Mesenchymal stem cell (in vitro differentiated cells and primary cell): ENCODE measurements around the gene LUC7L2.

ENCODE experiments used
- DNase-seq: peaks from one replicate; pipeline ENCODE4 v3.0.0-alpha.2; 2013
- H2AFZ ChIP-seq: one replicate; pipeline ENCODE4 v1.6.1; 2013; ENCODE audit warnings: low read depth, mild to moderate bottlenecking, control low read depth, inconsistent platforms, low read length, moderate library complexity
- H2AK5ac ChIP-seq: 2 replicates; pipeline ENCODE4 v1.6.1; 2013; ENCODE audit warnings: low read length, moderate library complexity, mild to moderate bottlenecking, inconsistent platforms; ENCODE audit not compliant: severe bottlenecking
- H2BK120ac ChIP-seq: one replicate; pipeline ENCODE4 v1.6.1; 2013; ENCODE audit warnings: low read depth, mild to moderate bottlenecking, inconsistent platforms, low read length, moderate library complexity
- H2BK12ac ChIP-seq, 2 experiments: one replicate each; pipeline ENCODE4 v1.6.1; 2013; ENCODE audit warnings: inconsistent platforms in 2 of 2, low read length in 2 of 2, mild to moderate bottlenecking in 2 of 2, moderate library complexity in 2 of 2, control low read depth in 1 of 2
- H2BK15ac ChIP-seq: one replicate; pipeline ENCODE4 v1.6.1; 2013; ENCODE audit warnings: mild to moderate bottlenecking, low read depth, inconsistent platforms; ENCODE audit not compliant: poor library complexity, severe bottlenecking
- H2BK5ac ChIP-seq: 2 replicates; pipeline ENCODE4 v1.6.1; 2013; ENCODE audit warnings: low read depth, mild to moderate bottlenecking, low read length, control low read depth, inconsistent platforms; ENCODE audit not compliant: poor library complexity, severe bottlenecking
- H3K14ac ChIP-seq, 2 experiments: one replicate each; pipeline ENCODE4 v1.6.1; 2013; ENCODE audit warnings: inconsistent platforms in 2 of 2, low read length in 2 of 2, control low read depth in 1 of 2, mild to moderate bottlenecking in 1 of 2, moderate library complexity in 1 of 2
- H3K18ac ChIP-seq, 2 experiments: one replicate each; pipeline ENCODE4 v1.6.1; 2013; ENCODE audit warnings: inconsistent platforms in 2 of 2, low read length in 2 of 2, control low read depth in 1 of 2, low read depth in 1 of 2, mild to moderate bottlenecking in 1 of 2
- H3K23ac ChIP-seq, 2 experiments: one replicate each; pipeline ENCODE4 v1.6.1; 2013; ENCODE audit warnings: inconsistent platforms in 2 of 2, low read length in 2 of 2, mild to moderate bottlenecking in 2 of 2, moderate library complexity in 2 of 2, control low read depth in 1 of 2
- H3K27ac ChIP-seq: 2 replicates; pipeline ENCODE4 v1.5.1; 2013; ENCODE audit warnings: mild to moderate bottlenecking, moderate library complexity, low read length, control low read depth, inconsistent platforms; ENCODE audit not compliant: poor library complexity, severe bottlenecking
- H3K27me3 ChIP-seq, 2 experiments: 2 replicates each; pipeline versions ENCODE4 v1.6.1 to v1.7.0; 2013; ENCODE audit warnings: low read length in 2 of 2, mild to moderate bottlenecking in 2 of 2, moderate library complexity in 2 of 2, control low read depth in 1 of 2, inconsistent platforms in 1 of 2; ENCODE audit not compliant: control insufficient read depth in 1 of 2, insufficient read depth in 1 of 2
- H3K36me3 ChIP-seq, 2 experiments: 2 replicates each; pipeline versions ENCODE4 v1.6.1 to v1.7.0; 2013; ENCODE audit warnings: low read length in 2 of 2, control low read depth in 1 of 2, inconsistent platforms in 1 of 2, low read depth in 1 of 2, mild to moderate bottlenecking in 1 of 2; ENCODE audit not compliant: insufficient read depth in 2 of 2, control insufficient read depth in 1 of 2
- H3K4ac ChIP-seq, 2 experiments: one replicate each; pipeline ENCODE4 v1.6.1; 2013; ENCODE audit warnings: inconsistent platforms in 2 of 2, low read length in 2 of 2, mild to moderate bottlenecking in 2 of 2, moderate library complexity in 2 of 2, control low read depth in 1 of 2, low read depth in 1 of 2
- H3K4me1 ChIP-seq: 2 replicates; pipeline ENCODE4 v1.6.1; 2013; ENCODE audit warnings: low read depth, low read length, control low read depth; ENCODE audit not compliant: control insufficient read depth, insufficient read depth
- H3K4me2 ChIP-seq: 2 replicates; pipeline ENCODE4 v1.6.1; 2013; ENCODE audit warnings: low read length, mild to moderate bottlenecking, inconsistent platforms; ENCODE audit not compliant: poor library complexity, severe bottlenecking
- H3K4me3 ChIP-seq, 2 experiments: 2 replicates each; pipeline versions ENCODE4 v1.5.1 to v1.7.0; 2013; ENCODE audit warnings: low read length in 2 of 2, mild to moderate bottlenecking in 2 of 2, control low read depth in 1 of 2, low read depth in 1 of 2; ENCODE audit not compliant: insufficient read depth in 1 of 2
- H3K79me1 ChIP-seq: replicated peaks from 2 replicates; pipeline ENCODE4 v1.6.1; 2013; ENCODE audit warnings: mild to moderate bottlenecking, control low read depth, low read length, inconsistent platforms; ENCODE audit not compliant: poor library complexity, severe bottlenecking
- H3K9ac ChIP-seq: 2 replicates; pipeline ENCODE4 v1.7.0; 2013; ENCODE audit warnings: mild to moderate bottlenecking, low read length, moderate library complexity
- H3K9me3 ChIP-seq: 2 replicates; pipeline ENCODE4 v1.7.0; 2013; ENCODE audit warnings: mild to moderate bottlenecking, low read length; ENCODE audit not compliant: control insufficient read depth
- H4K8ac ChIP-seq: one replicate; pipeline ENCODE4 v1.6.1; 2013; ENCODE audit warnings: inconsistent platforms, mild to moderate bottlenecking, low read length, moderate library complexity
- H4K91ac ChIP-seq: one replicate; pipeline ENCODE4 v1.6.1; 2013; ENCODE audit warnings: mild to moderate bottlenecking, low read length, inconsistent platforms
- WGBS: methylation state at CpG from one replicate; pipeline ENCODE4 v1.1.7; 2013; ENCODE audit warnings: mixed read lengths; 5-methylcytosine and 5-hydroxymethylcytosine counted together

The LUC7L2 gene

GRCh38 chr7:139365336-139365735 is 5.6 kb downstream of the LUC7L2 start:
- Histone ChIP-seq H3K27me3 (no peaks in the 10 kb centered on the region), H4K91ac (no peak overlapping the region), H3K9me3 (no peaks in the 10 kb centered on the region), H2BK15ac (no peak overlapping the region), H3K27ac (no peak overlapping the region), H4K8ac (no peak overlapping the region), H3K23ac (no peak overlapping the region), H3K36me3 (peaks cover 3 to 42% of the 10 kb centered on the region in 2 experiments), H3K4me3 (no peak overlapping the region), H3K9ac (no peak overlapping the region), H3K18ac (no peak overlapping the region), H3K4me2 (no peak overlapping the region), H3K4me1 (peaks cover 3% of the 10 kb centered on the region), H2BK5ac (no peak overlapping the region), H2BK120ac (no peak overlapping the region), H2AK5ac (no peak overlapping the region), H3K14ac (no peak overlapping the region), H3K4ac (no peak overlapping the region), H2AFZ (no peak overlapping the region), H3K79me1 (no peaks in the 10 kb centered on the region), H2BK12ac (no peak overlapping the region)
- no peak for DNase-seq
- WGBS, result 95% methylated on average over 2 of the region's 2 CpGs

DNA sequence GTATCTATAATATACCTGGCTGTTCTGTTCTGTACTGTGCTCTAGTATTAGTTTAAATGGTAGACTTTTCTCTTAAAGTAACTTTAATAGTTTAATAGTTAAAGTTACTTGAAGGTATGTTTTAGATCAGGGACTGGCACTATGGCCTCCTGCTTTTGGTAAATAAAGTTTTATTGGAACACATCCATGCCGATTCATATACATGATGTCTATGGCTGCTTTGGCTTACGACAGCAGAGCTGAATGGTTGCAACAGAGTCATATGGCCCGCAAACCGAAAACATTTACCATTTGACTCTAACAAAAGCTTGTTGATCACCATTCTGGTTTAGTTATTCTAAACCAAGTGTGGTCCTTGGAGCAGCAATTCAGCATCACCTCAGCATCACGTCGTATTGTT is 6.7 kb downstream of the LUC7L2 start:
- WGBS, result 97% methylated on average over 6 of the region's 6 CpGs
- Histone ChIP-seq H4K91ac (no peak overlapping the region), H3K23ac (no peak overlapping the region), H3K27me3 (no peaks in the 10 kb centered on the region), H2BK12ac (no peak overlapping the region), H2BK120ac (no peak overlapping the region), H4K8ac (no peak overlapping the region), H3K18ac (no peak overlapping the region), H3K27ac (no peak overlapping the region), H3K36me3 (peaks cover 3 to 48% of the 10 kb centered on the region in 2 experiments), H3K4me3 (no peak overlapping the region), H2BK15ac (no peak overlapping the region), H2AK5ac (no peak overlapping the region), H3K4me2 (no peak overlapping the region), H3K79me1 (no peaks in the 10 kb centered on the region), H3K14ac (no peak overlapping the region), H3K4ac (no peak overlapping the region), H2AFZ (no peak overlapping the region), H3K9me3 (no peaks in the 10 kb centered on the region), H3K4me1 (peaks cover 3% of the 10 kb centered on the region), H3K9ac (no peak overlapping the region), H2BK5ac (no peak overlapping the region)
- DNase-seq, result no peak

- no peak overlapping the region for H2BK12ac ChIP-seq
- WGBS, result 100% methylated on average over 4 of the region's 6 CpGs
- no peak for DNase-seq
- no peak overlapping the region for H3K9ac ChIP-seq
- H4K8ac ChIP-seq, result no peak overlapping the region
- H3K18ac ChIP-seq, result no peak overlapping the region
- peaks cover 3% of the 10 kb centered on the region for H3K4me1 ChIP-seq
- H3K27ac ChIP-seq, result no peak overlapping the region
- no peaks in the 10 kb centered on the region for H3K9me3 ChIP-seq
- no peak overlapping the region for H3K4me2 ChIP-seq
- no peaks in the 10 kb centered on the region for H3K79me1 ChIP-seq
- no peak overlapping the region for H2BK15ac ChIP-seq
- no peak overlapping the region for H4K91ac ChIP-seq
- no peak overlapping the region for H3K23ac ChIP-seq
- H2AK5ac ChIP-seq, result no peak overlapping the region
- no peak overlapping the region for H3K4ac ChIP-seq
- H3K14ac ChIP-seq, result no peak overlapping the region
- no peak overlapping the region for H2AFZ ChIP-seq
- H2BK120ac ChIP-seq, result no peak overlapping the region
- no peak overlapping the region for H3K4me3 ChIP-seq
- peaks cover 3 to 48% of the 10 kb centered on the region in 2 experiments for H3K36me3 ChIP-seq
- no peaks in the 10 kb centered on the region for H3K27me3 ChIP-seq
- H2BK5ac ChIP-seq, result no peak overlapping the region
Observed at GRCh38 chr7:139367438-139368155, 7.9 kb downstream of the LUC7L2 start.

- WGBS, result 81% methylated on average over 4 of the region's 5 CpGs
- H3K4me3 ChIP-seq, result no peak overlapping the region
- H3K14ac ChIP-seq, result no peak overlapping the region
Observed at GRCh38 chr7:139370301-139370942, 10.7 kb downstream of the LUC7L2 start.

More at GRCh38 chr7:139370301-139370942, 10.7 kb downstream of the LUC7L2 start:
- Histone ChIP-seq H4K91ac (no peak overlapping the region), H2BK5ac (no peak overlapping the region), H2BK120ac (no peak overlapping the region), H3K9ac (no peak overlapping the region), H3K18ac (no peak overlapping the region), H3K4ac (no peak overlapping the region), H2AK5ac (no peak overlapping the region), H3K23ac (no peak overlapping the region), H3K9me3 (no peaks in the 10 kb centered on the region), H2AFZ (no peak overlapping the region), H3K4me1 (no peaks in the 10 kb centered on the region), H2BK12ac (no peak overlapping the region), H3K4me2 (no peak overlapping the region), H3K79me1 (no peaks in the 10 kb centered on the region), H2BK15ac (no peak overlapping the region), H3K27me3 (no peaks in the 10 kb centered on the region), H4K8ac (no peak overlapping the region), H3K27ac (no peak overlapping the region), H3K36me3 (peaks cover 0 to 37% of the 10 kb centered on the region in 2 experiments)
- DNase-seq, result no peak
